Pulmonary artery endothelial cell (primary cell): ENCODE data around the gene IL17REL. TPM values are rescaled to one million over a fixed set of nuclear protein-coding genes. Genes with fewer than 3 reads are reported as not detected.

Experiments used
- DNase-seq: peaks from one replicate; pipeline ENCODE4 v3.0.0-alpha.2; 2011; ENCODE audit warnings: low read depth, low spot score
- total RNA-seq: library from RNA; depleted of rRNA; stranded (reverse); fragments of >200 nt; gene quantifications from 2 replicates; pipeline ENCODE4 v1.2.3, GENCODE V29; 2014

IL17REL gene
- total RNA-seq, 1 donor from 2014 or later, result 0.20 TPM

- no peak for DNase-seq
Observed at GRCh38 chr22:50008151-50009040, 4.2 kb downstream of the IL17REL start.

DNA sequence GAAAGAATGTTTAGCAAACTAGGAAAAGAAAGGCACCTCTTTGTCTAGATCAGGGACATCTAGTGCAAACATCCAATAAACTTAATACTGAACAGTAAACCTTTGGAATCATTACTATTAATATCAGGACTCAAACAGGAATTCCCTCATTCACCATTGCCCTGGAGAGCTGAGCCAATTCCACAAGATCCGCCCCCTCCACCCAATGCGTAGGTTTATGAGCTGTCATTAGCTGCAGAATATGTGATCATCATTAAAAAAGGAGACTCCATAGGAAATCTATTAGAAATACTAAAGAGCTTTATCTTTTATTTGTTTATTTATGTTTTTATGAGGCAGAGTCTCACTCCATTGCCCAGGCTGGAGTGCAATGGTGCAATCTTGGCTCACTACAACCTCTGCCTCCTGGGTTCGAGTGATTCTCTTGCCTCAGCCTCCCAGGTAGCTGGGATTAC, 5.5 kb downstream of the IL17REL start:
- no peak for DNase-seq

- DNase-seq, result no peak
Observed at GRCh38 chr22:50004918-50005317, 7.6 kb downstream of the IL17REL start.

DNA sequence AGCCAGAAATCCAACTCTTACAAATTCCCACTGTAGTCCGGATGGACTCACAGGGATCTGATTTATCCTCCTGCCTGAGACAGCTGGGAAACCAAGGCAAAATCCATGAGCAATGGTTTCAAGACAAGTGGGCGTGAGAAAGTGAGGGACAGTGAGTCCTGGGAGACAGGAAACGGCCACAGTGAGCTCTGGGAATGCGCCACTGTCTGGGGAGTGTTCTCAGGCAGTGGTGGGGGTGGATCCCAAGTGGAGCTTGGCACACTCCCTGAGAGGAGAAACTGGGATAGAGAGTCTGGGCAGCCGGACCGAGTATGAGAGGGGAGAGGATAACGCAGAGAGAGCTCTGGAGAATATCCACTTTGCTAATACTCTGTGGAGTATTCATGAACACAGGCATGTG, 9.8 kb downstream of the IL17REL start:
- no peak for DNase-seq

DNA sequence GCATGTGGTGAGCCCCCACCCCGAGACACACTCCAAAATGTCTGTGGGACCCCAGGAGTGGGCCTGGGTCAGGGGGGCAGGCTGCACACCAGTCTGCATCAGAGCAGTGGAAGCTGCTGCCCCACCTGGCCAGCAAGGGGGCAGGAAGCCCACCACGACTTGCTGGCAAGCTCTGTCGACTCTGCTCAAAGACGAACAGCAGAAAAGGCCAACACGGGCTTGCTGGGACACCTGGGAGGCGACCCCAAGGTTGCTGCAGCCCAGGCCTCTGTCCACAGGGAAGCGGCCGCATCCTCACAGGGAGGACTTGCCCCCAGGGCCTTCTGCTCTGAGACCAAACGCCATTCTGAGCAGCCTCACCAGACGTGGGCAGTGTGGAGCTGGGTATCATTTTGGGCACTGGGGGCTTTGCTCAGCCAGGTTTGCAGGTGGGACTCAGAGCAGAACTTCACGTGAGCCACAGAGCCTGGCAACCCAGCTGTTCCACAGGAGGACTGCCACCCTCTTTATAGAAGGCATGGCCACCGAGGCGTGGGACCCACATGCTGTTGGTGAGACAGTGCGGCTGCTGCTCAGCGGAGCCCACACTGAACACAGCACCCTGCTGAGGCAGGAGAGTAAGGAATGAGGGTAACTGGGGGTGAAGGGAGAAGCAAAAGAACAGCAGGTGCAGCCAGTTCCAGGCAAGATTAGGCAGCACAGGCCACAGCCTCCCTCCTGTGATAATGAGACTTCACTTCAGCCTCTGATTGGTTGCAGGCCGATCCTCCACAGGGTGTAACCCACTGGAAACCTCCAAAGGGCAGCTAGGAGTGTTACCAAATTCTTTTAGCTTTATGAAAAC, 11.0 kb downstream of the IL17REL start:
- DNase-seq, result no peak

DNA sequence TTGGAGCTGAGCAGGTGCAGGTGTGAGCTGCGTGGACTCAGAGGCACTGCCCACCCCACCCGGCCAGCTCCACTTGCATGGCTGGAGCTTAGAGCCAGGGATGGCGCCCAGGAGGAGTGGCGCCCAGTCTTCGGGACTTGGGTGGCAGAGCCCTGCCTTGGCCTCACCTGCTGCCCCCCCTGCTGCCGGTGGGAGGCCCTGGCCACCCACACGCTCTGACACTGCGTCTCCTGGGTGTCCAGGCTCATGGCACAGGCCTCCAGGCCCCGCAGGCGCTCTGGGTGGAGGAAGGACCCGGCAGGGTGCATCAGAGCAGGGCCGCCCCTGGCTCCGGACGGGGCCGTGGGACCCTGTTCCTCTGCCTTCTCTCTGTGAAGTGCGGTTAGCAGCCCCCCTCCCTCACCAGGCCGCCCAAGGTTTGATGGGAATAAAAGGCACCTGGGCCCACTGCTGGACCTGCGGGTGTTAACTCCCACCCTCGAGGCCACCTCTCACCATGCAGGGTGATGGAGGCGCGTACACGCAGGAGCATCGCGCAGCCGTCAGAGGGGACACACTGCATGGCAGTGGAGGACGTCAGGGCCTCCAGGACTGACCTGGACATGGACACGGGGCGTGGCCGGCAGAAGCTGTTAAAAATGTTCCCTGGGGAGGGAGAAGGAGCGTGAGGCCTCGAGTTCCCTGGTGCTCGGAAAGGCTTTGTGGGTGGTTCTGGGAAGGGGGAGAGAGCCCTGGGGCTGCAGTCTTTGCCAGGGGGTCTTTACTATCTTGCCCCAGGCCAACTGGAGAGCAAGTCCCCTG, 11.8 kb downstream of the IL17REL start:
- no peak for DNase-seq

GRCh38 chr22:49999946-50000586, 12.5 kb downstream of the IL17REL start:
- no peak for DNase-seq

GRCh38 chr22:49999063-49999945, 13.3 kb downstream of the IL17REL start:
- DNase-seq, result no peak

DNA sequence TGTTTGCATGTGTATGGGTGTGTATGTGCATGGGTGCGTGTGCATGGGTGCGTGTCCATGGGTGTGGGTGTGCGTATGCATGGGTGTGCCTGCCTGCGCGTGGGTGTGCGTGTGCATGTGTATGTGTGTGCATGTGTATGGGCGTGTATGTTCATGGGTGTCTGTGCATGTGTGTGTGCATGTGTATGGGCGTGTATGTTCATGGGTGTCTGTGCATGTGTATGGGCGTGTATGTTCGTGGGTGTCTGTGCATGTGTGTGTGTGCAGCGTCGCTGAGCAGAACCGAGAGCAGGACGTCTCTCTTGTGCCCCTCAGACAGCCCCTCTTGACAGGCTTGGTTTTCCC, 13.9 kb downstream of the IL17REL start:
- DNase-seq, result no peak

DNA sequence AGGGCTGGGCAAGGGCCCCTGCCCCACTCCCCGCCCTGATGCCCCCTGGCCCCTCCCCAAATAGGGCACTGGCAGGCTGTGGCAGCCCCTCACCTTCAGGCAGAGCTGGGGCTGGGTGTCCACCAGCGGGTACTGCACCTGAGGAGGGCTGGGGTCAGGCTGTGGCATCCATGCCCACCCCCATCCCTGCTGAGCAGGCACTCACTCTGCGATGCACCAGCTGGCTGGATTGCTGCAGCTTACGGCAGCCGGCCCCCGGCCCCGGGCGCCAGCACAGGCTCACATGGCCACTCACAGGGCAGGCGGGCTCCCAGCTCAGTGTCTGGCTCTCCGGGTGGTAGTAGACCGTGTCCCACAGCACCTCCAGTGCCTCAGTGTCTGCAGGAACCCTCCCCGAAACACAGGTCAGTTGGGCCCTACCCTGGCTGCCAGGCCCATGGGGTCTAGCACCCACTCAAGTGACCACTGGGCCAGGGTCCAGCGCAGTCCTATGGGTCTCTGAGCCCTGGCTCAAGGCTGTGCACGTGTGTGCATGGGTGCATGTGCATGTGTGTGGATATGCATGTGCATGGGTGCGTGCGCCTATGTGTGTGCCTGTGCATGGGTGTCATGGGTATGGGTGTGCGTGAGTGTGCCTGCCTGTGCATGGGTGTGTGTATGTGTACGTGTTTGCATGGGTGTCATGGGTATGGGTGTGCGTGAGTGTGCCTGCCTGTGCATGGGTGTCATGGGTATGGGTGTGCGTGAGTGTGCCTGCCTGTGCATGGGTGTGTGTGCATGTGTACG, 14.4 kb downstream of the IL17REL start:
- no peak for DNase-seq

DNA sequence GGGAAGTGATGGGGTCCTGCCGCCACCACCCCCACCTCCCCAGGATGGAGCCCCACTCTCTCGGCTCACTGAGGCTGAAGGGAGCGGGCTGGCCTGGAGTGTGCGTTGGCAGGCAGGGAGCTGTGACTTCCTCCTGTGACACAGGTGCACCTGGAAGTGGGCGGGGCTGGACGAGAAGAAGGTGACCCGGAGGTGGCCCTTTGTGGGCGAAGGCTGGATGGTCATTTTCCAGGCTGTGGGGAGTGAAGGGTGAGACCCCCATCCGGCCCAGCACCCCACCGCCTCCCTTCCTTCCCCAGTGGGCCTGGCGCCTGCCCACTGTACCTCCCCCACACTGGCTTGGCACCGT, 15.3 kb downstream of the IL17REL start:
- no peak for DNase-seq

- no peak for DNase-seq
Observed at GRCh38 chr22:49996518-49997250, 15.9 kb downstream of the IL17REL start.

DNA sequence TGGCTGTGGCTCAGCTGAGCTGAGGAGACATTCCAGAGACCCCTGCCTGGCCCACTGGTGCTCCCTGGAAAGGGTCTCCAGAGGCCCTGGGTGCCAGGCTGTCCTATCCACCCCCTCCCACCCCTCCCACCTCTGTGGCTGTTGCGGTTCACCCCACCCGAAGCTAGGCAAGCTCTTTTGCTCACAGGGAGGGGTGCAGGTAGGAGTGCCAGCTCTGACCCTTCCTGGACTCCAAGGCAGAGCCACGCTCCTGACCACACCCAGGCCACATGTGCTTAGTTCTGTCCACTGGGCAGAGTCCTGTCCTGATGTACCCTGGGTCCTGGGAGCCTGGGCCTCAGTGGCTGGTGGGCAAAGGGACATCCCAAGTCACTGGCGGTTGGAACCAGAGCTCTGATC, 16.4 kb downstream of the IL17REL start:
- DNase-seq, result no peak

DNA sequence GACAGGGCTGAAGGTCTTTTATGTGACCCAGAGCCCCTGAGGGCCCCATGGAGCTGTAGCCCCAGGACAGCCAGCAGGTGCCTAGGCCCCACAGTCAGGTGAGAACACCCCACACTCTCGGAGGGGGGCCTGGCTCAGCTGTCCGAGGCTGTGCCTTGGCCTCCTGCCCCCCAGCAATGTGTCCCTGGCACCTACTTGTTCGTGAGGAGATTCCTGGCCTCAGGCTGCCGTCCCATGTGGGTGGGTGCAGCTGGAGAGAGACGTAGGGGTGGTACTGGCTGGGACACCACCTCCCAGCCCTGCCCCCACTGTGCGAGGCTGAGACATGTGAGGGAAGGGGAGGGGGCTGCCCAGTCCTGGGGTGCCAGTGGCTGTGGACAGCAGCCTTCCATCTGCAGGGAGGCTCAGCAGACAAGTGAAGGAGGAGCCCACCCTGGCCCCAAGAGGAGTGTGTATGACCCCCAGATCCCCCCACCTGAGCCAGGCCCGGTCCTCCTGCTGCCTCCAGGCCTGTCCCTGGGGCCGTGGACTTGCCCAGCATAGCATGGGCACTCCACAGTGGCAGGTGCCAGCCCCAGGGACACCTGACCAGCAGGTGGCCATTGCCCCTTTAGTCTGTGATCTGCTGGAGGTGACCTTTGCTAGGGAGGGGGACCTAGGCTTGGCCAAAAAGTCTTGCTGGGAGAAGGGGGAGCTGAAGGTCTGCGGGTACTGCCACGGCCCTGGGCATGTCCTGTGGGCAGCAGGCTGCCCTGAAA, 17.0 kb downstream of the IL17REL start:
- no peak for DNase-seq

DNA sequence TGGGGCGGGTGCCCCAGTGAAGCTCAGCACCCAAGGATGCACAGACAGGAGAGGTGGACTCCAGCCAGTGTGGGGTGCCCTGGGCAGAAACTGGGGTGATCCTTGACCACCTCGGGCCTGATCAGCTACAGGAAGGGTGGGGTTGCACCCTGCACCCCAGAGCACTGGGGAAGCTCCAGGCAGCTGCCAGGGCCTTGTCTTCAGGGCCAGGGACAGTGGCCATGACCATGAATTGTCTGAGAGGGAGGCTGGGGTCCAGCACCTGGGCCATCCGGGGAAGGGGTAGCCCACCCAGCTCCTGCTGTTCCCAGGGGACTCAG, 17.6 kb downstream of the IL17REL start:
- DNase-seq, result no peak

- no peak for DNase-seq
Observed at GRCh38 chr22:49994361-49995040, 18.1 kb downstream of the IL17REL start.

- no peak for DNase-seq
Observed at GRCh38 chr22:49993649-49994360, 18.8 kb downstream of the IL17REL start.
